Breast epithelium (tissue), 4 donors: ENCODE data around the gene ST8SIA6. TPM values are rescaled to one million over a fixed set of nuclear protein-coding genes. Genes with fewer than 3 reads are reported as not detected.

Experiments
- DNase-seq, 2 donors: peaks; one replicate each; pipeline ENCODE4 v3.0.0-alpha.2; 2019; ENCODE audit warnings: low spot score in 2 of 2
- H3K27ac ChIP-seq, 2 donors: fragments of 200-600 bp; sonication (generic) in 1 of 2; one replicate each; pipeline ENCODE4 v1.5.1; 2016 to 2019; ENCODE audit warnings: mild to moderate bottlenecking in 1 of 2
- H3K27me3 ChIP-seq, 2 donors: fragments of 200-600 bp; sonication (generic) in 1 of 2; one replicate each; pipeline versions ENCODE4 v1.5.1 to v1.6.0; 2017 to 2019; ENCODE audit warnings: control low read depth in 1 of 2, mild to moderate bottlenecking in 1 of 2
- H3K36me3 ChIP-seq: fragments of 200-600 bp; one replicate; pipeline ENCODE4 v1.5.1; 2019
- H3K4me1 ChIP-seq, 2 donors: fragments of 200-600 bp; sonication (generic); one replicate each; pipeline ENCODE4 v1.5.1; 2016 to 2019; ENCODE audit warnings: control low read depth in 1 of 2
- H3K4me3 ChIP-seq, 3 donors: fragments of 200-600 bp; sonication (generic); 1 replicate in 2 of 3; 2 replicates in 1 of 3; pipeline ENCODE4 v1.5.1; 2016 to 2019; ENCODE audit warnings: mild to moderate bottlenecking in 3 of 3, moderate library complexity in 2 of 3
- H3K9me3 ChIP-seq, 2 donors: fragments of 200-600 bp; sonication (generic) in 1 of 2; one replicate each; pipeline ENCODE4 v1.5.1; 2016 to 2019; ENCODE audit warnings: control low read depth in 1 of 2
- CTCF ChIP-seq, 3 donors: fragments of 450-650 bp; IDR thresholded peaks; one replicate each; pipeline ENCODE4 v1.5.1; 2016 to 2017; ENCODE audit warnings: antibody characterized with exemption in 3 of 3, mild to moderate bottlenecking in 3 of 3, moderate library complexity in 3 of 3
- POLR2A ChIP-seq: fragments of 450-650 bp; IDR thresholded peaks from one replicate; pipeline ENCODE4 v1.6.1; 2016; ENCODE audit warnings: antibody characterized with exemption, mild to moderate bottlenecking, moderate library complexity
- POLR2AphosphoS5 ChIP-seq, 3 donors: sonication (generic); formaldehyde crosslinking; IDR thresholded peaks; one replicate each; pipeline ENCODE4 v1.6.1; 2017; ENCODE audit warnings: antibody characterized with exemption in 3 of 3
- intact Hi-C: fragments of 100-400 bp; cut with DNase I; formaldehyde crosslinking; loops from one replicate; pipeline ENCODE4 v1.15.1; 2023; ENCODE audit warnings: low total_unique reads
- total RNA-seq, 3 donors: library from RNA; depleted of rRNA; stranded (reverse); fragments of >200 nt; gene quantifications; one replicate each; pipeline ENCODE4 v1.1.0, GENCODE V29; 2016

The ST8SIA6 gene
- total RNA-seq, 3 donors from 2014 or later: 1.3 to 32.1 (median 18.4) TPM

- peak overlapping the region; percentile 39 to 74 for H3K27ac ChIP-seq
- intact Hi-C loops: no loop called here
- TF ChIP-seq POLR2AphosphoS5 (IDR thresholded peaks at IDR 0.05) (no peak), CTCF (IDR thresholded peaks at IDR 0.05) (no peak), POLR2A (no peak)
Measured at GRCh38 chr10:17357781-17358180, 96.6 kb downstream of the ST8SIA6 start.

GRCh38 chr10:17356820-17357219 is 97.6 kb downstream of the ST8SIA6 start:
- no peak for TF ChIP-seq POLR2AphosphoS5 (IDR thresholded peaks at IDR 0.05)
- DNase-seq: no peak
- no peaks in the 10 kb centered on the region for H3K27me3 ChIP-seq
- H3K4me3 ChIP-seq: no peak overlapping the region
- peak overlapping the region in 1 of 2 donors; percentile 74 for H3K27ac ChIP-seq
- no peaks in the 10 kb centered on the region for H3K36me3 ChIP-seq
- H3K4me1 ChIP-seq: no peaks in the 10 kb centered on the region
- intact Hi-C loops: no loop called here
- no peaks in the 10 kb centered on the region for H3K9me3 ChIP-seq

More at GRCh38 chr10:17357781-17358180, 96.6 kb downstream of the ST8SIA6 start:
- H3K9me3 ChIP-seq: no peaks in the 10 kb centered on the region
- no peak for DNase-seq
- H3K27me3 ChIP-seq: no peaks in the 10 kb centered on the region
- no peak overlapping the region for H3K4me3 ChIP-seq
- no peaks in the 10 kb centered on the region for H3K36me3 ChIP-seq
- H3K4me1 ChIP-seq: no peaks in the 10 kb centered on the region

GRCh38 chr10:17354781-17355180 is 99.6 kb downstream of the ST8SIA6 start:
- TF ChIP-seq CTCF (IDR thresholded peaks at IDR 0.05) (no peak), POLR2A (no peak), POLR2AphosphoS5 (IDR thresholded peaks at IDR 0.05) (no peak)
- Histone ChIP-seq H3K9me3 (no peaks in the 10 kb centered on the region), H3K27ac (no peak overlapping the region), H3K4me1 (no peaks in the 10 kb centered on the region), H3K4me3 (no peak overlapping the region), H3K36me3 (no peaks in the 10 kb centered on the region), H3K27me3 (no peaks in the 10 kb centered on the region)
- DNase-seq: no peak
- intact Hi-C loops: no loop called here

- Histone ChIP-seq H3K27ac (peak overlapping the region in 1 of 2 donors; percentile 14), H3K4me1 (peaks cover 0 to 6% of the 10 kb centered on the region in 2 donors), H3K9me3 (no peaks in the 10 kb centered on the region), H3K4me3 (no peak overlapping the region), H3K27me3 (no peaks in the 10 kb centered on the region), H3K36me3 (no peaks in the 10 kb centered on the region)
- intact Hi-C loops: no loop called here
- TF ChIP-seq CTCF (IDR thresholded peaks at IDR 0.05) (no peak), POLR2AphosphoS5 (IDR thresholded peaks at IDR 0.05) (no peak), POLR2A (no peak)
- DNase-seq: no peak
Measured at GRCh38 chr10:17353568-17354300, 100.7 kb downstream of the ST8SIA6 start.

- no peak overlapping the region for H3K4me3 ChIP-seq
- intact Hi-C loops: no loop called here
- no peak for DNase-seq
Measured at GRCh38 chr10:17352583-17352982, 101.8 kb downstream of the ST8SIA6 start.

More at GRCh38 chr10:17352583-17352982, 101.8 kb downstream of the ST8SIA6 start:
- no peaks in the 10 kb centered on the region for H3K36me3 ChIP-seq
- no peak overlapping the region for H3K27ac ChIP-seq
- H3K9me3 ChIP-seq: no peaks in the 10 kb centered on the region
- H3K27me3 ChIP-seq: no peaks in the 10 kb centered on the region
- TF ChIP-seq POLR2A (no peak), CTCF (IDR thresholded peaks at IDR 0.05) (no peak), POLR2AphosphoS5 (IDR thresholded peaks at IDR 0.05) (no peak)
- peaks cover 0 to 6% of the 10 kb centered on the region in 2 donors for H3K4me1 ChIP-seq
